Ishikawa (cell line): ENCODE measurements around the gene BICDL1.

Source experiments
- CEBPB ChIP-seq: IDR thresholded peaks from 2 replicates; pipeline ENCODE4 v1.6.1; 2012
- CREB1 ChIP-seq: IDR thresholded peaks from 2 replicates; pipeline ENCODE4 v1.6.1; 2012; ENCODE audit warnings: low read depth
- EGR1 ChIP-seq: IDR thresholded peaks from 2 replicates; pipeline ENCODE4 v1.6.1; 2012
- EP300 ChIP-seq: IDR thresholded peaks from 2 replicates; pipeline ENCODE4 v1.6.1; 2012; ENCODE audit warnings: borderline replicate concordance
- FOXM1 ChIP-seq: IDR thresholded peaks from 2 replicates; pipeline ENCODE4 v1.6.1; 2012; ENCODE audit warnings: low read depth, borderline replicate concordance
- NFIC ChIP-seq: IDR thresholded peaks from 2 replicates; pipeline ENCODE4 v1.6.1; 2012
- RAD21 ChIP-seq: IDR thresholded peaks from 2 replicates; pipeline ENCODE4 v1.6.1; 2012; ENCODE audit warnings: low read depth
- TAF1 ChIP-seq: IDR thresholded peaks from 2 replicates; pipeline ENCODE4 v1.6.1; 2012; ENCODE audit warnings: low read depth, mild to moderate bottlenecking
- TCF12 ChIP-seq: IDR thresholded peaks from 2 replicates; pipeline ENCODE4 v1.6.1; 2012; ENCODE audit warnings: low read depth
- TEAD4 ChIP-seq: IDR thresholded peaks from 2 replicates; pipeline ENCODE4 v1.6.1; 2012
- YY1 ChIP-seq: IDR thresholded peaks from 2 replicates; pipeline ENCODE4 v1.6.1; 2012; ENCODE audit warnings: low read depth
- ZBTB7A ChIP-seq: IDR thresholded peaks from 2 replicates; pipeline ENCODE4 v1.6.1; 2012; ENCODE audit warnings: low read depth
- TF ChIP-seq, protein P1 (sequence below): IDR thresholded peaks from 2 replicates; pipeline ENCODE4 v1.6.1; 2012
- TF ChIP-seq, protein P2 (sequence below): IDR thresholded peaks from 2 replicates; pipeline ENCODE4 v1.6.1; 2012
- TF ChIP-seq, protein P3 (sequence below): IDR thresholded peaks from 2 replicates; pipeline ENCODE4 v1.6.1; 2012; ENCODE audit warnings: low read depth, mild to moderate bottlenecking

Gene BICDL1

DNA sequence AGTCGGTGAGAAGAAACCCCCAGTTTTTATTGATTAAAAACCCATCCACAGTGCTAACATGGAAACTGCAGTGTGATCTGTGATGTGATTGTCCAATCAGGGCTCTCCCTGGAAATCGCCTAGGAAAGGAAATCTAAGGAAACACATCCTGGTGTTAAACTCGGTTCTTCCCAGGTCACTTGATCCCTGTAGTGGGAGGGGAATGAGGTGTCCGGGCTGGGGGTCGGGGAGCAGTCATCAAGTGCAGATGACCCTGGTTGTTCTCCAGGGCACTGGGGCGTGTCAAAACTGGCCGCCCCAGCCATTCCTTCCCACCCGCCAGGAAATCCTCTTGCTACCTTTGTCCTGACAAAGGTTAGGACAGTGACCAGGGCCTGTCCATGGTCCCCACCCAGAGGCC is 106.7 kb downstream of the BICDL1 start:
- TF ChIP-seq NFIC (no peak), CREB1 (no peak), CEBPB (no peak), TCF12 (no peak), EGR1 (no peak), TAF1 (no peak)
- TF ChIP-seq, protein P1, sequence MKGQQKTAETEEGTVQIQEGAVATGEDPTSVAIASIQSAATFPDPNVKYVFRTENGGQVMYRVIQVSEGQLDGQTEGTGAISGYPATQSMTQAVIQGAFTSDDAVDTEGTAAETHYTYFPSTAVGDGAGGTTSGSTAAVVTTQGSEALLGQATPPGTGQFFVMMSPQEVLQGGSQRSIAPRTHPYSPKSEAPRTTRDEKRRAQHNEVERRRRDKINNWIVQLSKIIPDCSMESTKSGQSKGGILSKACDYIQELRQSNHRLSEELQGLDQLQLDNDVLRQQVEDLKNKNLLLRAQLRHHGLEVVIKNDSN, result no peak

DNA sequence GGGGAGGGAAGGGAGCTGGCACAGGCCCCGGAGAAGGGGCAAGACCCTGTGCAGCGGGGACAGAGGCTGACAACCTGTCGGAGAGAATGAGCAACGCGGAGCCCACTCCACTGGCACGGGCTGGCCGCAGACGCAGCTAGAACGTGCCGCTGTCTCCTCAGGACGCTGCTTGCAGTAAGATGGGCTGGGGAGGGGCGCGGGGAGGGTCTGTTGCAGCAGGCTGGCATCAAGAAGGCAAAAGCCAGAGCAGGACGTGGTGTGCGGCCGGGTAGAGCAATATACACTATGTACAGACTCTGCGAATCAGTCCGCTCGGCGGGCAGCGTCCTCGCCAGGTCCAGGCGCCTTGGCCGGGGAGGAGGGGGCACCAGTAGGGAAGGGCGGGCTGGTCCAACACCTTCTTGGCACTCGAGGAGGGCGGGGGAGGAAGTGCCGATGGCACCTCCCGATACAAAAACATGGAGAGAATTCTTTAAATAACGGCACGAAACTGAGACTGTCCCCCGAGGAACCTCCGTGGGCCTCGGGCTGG is 107.7 kb downstream of the BICDL1 start:
- TF ChIP-seq ZBTB7A (no peak), TCF12 (no peak), TEAD4 (no peak), CEBPB (no peak), CREB1 (no peak), RAD21 (no peak), FOXM1 (no peak), YY1 (no peak), EGR1 (no peak), NFIC (no peak), TAF1 (no peak), EP300 (no peak)
- TF ChIP-seq, protein P2, sequence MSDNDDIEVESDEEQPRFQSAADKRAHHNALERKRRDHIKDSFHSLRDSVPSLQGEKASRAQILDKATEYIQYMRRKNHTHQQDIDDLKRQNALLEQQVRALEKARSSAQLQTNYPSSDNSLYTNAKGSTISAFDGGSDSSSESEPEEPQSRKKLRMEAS, result no peak
- TF ChIP-seq, protein P3, sequence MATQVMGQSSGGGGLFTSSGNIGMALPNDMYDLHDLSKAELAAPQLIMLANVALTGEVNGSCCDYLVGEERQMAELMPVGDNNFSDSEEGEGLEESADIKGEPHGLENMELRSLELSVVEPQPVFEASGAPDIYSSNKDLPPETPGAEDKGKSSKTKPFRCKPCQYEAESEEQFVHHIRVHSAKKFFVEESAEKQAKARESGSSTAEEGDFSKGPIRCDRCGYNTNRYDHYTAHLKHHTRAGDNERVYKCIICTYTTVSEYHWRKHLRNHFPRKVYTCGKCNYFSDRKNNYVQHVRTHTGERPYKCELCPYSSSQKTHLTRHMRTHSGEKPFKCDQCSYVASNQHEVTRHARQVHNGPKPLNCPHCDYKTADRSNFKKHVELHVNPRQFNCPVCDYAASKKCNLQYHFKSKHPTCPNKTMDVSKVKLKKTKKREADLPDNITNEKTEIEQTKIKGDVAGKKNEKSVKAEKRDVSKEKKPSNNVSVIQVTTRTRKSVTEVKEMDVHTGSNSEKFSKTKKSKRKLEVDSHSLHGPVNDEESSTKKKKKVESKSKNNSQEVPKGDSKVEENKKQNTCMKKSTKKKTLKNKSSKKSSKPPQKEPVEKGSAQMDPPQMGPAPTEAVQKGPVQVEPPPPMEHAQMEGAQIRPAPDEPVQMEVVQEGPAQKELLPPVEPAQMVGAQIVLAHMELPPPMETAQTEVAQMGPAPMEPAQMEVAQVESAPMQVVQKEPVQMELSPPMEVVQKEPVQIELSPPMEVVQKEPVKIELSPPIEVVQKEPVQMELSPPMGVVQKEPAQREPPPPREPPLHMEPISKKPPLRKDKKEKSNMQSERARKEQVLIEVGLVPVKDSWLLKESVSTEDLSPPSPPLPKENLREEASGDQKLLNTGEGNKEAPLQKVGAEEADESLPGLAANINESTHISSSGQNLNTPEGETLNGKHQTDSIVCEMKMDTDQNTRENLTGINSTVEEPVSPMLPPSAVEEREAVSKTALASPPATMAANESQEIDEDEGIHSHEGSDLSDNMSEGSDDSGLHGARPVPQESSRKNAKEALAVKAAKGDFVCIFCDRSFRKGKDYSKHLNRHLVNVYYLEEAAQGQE, result no peak
- TF ChIP-seq, protein P1, result no peak

DNA sequence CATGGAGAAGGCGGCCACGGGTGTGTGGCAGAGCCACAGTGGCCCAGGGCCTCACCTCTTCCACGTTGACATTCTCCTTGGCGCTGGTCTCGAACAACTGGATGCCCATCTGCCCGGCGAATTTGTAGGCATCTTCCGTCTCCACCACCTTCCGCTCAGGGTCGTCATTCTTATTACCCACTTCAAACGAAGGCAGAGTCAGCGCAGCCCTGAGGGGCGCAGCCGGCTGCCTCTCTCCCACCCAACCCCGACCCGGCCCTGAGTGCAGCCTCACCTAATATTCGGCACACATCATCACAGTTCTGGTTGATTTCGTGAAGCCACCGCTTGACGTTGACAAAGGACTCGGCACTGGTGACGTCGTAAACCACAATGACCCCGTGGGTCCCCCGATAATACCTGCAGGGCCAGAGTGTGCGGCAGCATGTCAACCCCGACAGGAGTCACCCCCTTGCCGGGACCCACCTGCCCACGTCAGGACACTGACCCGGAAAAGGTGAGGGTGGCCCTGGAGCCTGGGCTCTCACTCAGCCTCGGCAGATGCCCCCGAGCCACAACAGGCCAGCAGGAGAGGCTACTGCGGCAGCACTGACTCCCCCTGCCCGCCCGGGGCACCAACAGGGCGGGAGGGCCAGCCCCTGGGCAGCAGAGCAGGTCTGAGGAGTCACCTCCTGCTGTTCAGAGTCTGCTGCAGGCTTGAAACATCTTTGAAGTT is 109.9 kb downstream of the BICDL1 start:
- TF ChIP-seq, protein P1, result no peak
- TF ChIP-seq, protein P3, result no peak
- TF ChIP-seq CEBPB (no peak), NFIC (no peak), TEAD4 (no peak), EP300 (no peak), CREB1 (no peak), RAD21 (no peak), TCF12 (no peak), YY1 (no peak), TAF1 (no peak), FOXM1 (no peak), ZBTB7A (no peak), EGR1 (no peak)
- TF ChIP-seq, protein P2, result no peak

DNA sequence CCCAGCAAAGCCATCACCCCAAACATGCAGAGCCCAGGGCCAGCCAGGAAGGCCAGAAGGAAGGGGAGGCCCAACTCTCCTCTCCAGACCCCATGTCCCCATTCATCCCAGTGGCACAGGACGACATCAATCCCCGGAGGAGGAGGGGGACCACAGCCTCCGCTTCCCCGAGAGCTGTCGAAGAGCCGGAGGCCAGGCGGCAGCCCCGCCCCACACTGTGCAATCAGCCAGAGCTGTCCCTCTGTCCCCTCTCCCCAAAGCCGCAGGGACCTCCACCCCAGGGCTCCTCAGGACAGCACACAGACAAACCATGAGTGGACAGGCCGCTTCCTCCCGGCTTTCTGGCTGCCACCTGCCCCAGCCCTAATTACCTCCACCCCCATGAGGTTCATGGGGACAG is 110.7 kb downstream of the BICDL1 start:
- TF ChIP-seq, protein P2, result no peak
- TF ChIP-seq TAF1 (no peak), TCF12 (no peak), EP300 (no peak), TEAD4 (no peak), FOXM1 (no peak), NFIC (no peak), ZBTB7A (no peak), CEBPB (no peak), YY1 (no peak), EGR1 (no peak), RAD21 (no peak), CREB1 (no peak)
- TF ChIP-seq, protein P1, result no peak
- TF ChIP-seq, protein P3, result no peak
